Lower leg skin (tissue), 4 donors: Measurements from ENCODE around the gene ETNK2. TPM values are rescaled to one million over a fixed set of nuclear protein-coding genes. Genes with fewer than 3 reads are reported as not detected.

ENCODE experiments used
- DNase-seq, 2 donors: peaks; one replicate each; pipeline ENCODE4 v3.0.0-alpha.2; 2019; ENCODE audit warnings: low spot score in 2 of 2
- H3K4me3 ChIP-seq: fragments of 200-600 bp; sonication (generic); 2 replicates; pipeline ENCODE4 v1.5.1; 2017; ENCODE audit warnings: mild to moderate bottlenecking, low read depth; ENCODE audit not compliant: poor library complexity, severe bottlenecking
- POLR2A ChIP-seq, 2 donors: fragments of 450-650 bp; IDR thresholded peaks; one replicate each; pipeline ENCODE4 v1.6.1; 2016 to 2017; ENCODE audit warnings: antibody characterized with exemption in 2 of 2, mild to moderate bottlenecking in 1 of 2, moderate library complexity in 1 of 2
- WGBS, 2 donors: methylation state at CpG; one replicate each; pipeline ENCODE4 v1.1.5; 2018; 5-methylcytosine and 5-hydroxymethylcytosine counted together
- intact Hi-C: fragments of 100-400 bp; cut with DNase I; formaldehyde crosslinking; loops from one replicate; pipeline ENCODE4 v1.15.0; 2023; ENCODE audit warnings: low total_unique reads
- total RNA-seq, 4 donors: library from RNA; depleted of rRNA; stranded (reverse); fragments of >200 nt; gene quantifications; one replicate each; pipeline ENCODE4 v1.1.0, GENCODE V29; 2016
- TF ChIP-seq, protein P1 (sequence below), 3 donors: fragments of 450-650 bp; IDR thresholded peaks; one replicate each; pipeline ENCODE4 v1.5.1; 2016; ENCODE audit warnings: antibody characterized with exemption in 3 of 3, mild to moderate bottlenecking in 3 of 3, moderate library complexity in 2 of 3

Gene ETNK2
- total RNA-seq, 4 donors from 2014 or later: 21.5 to 53.8 (median 42.6) TPM

DNA sequence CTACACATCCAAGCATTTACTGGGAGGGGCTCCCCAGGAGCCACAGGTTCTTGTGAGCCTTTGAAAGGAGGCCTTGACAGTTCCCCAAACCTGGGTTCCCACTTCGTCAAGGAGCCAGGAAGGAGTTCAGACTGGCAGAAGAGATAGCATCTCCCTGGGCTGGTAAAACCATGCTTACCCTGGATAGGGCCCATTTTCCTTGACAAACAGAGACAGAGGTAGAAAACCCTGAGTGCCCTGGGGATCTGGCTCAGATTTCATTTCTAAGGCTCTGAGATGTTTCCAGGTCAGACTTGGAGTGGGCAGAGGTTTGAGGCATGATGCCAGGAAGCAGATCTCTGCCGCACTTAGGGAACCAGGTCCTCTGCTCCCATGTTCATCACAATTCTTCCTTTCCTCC, 2.7 kb downstream of the ETNK2 start:
- no peak overlapping the region for H3K4me3 ChIP-seq
- intact Hi-C loops: no loop called here
- no peak for TF ChIP-seq POLR2A (IDR thresholded peaks at IDR 0.05)
- TF ChIP-seq, protein P1, sequence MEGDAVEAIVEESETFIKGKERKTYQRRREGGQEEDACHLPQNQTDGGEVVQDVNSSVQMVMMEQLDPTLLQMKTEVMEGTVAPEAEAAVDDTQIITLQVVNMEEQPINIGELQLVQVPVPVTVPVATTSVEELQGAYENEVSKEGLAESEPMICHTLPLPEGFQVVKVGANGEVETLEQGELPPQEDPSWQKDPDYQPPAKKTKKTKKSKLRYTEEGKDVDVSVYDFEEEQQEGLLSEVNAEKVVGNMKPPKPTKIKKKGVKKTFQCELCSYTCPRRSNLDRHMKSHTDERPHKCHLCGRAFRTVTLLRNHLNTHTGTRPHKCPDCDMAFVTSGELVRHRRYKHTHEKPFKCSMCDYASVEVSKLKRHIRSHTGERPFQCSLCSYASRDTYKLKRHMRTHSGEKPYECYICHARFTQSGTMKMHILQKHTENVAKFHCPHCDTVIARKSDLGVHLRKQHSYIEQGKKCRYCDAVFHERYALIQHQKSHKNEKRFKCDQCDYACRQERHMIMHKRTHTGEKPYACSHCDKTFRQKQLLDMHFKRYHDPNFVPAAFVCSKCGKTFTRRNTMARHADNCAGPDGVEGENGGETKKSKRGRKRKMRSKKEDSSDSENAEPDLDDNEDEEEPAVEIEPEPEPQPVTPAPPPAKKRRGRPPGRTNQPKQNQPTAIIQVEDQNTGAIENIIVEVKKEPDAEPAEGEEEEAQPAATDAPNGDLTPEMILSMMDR (IDR thresholded peaks at IDR 0.05): no peak
- no peak for DNase-seq
- 44 to 50% methylated on average over 2 of the region's 2 CpGs for WGBS, 2 donors

DNA sequence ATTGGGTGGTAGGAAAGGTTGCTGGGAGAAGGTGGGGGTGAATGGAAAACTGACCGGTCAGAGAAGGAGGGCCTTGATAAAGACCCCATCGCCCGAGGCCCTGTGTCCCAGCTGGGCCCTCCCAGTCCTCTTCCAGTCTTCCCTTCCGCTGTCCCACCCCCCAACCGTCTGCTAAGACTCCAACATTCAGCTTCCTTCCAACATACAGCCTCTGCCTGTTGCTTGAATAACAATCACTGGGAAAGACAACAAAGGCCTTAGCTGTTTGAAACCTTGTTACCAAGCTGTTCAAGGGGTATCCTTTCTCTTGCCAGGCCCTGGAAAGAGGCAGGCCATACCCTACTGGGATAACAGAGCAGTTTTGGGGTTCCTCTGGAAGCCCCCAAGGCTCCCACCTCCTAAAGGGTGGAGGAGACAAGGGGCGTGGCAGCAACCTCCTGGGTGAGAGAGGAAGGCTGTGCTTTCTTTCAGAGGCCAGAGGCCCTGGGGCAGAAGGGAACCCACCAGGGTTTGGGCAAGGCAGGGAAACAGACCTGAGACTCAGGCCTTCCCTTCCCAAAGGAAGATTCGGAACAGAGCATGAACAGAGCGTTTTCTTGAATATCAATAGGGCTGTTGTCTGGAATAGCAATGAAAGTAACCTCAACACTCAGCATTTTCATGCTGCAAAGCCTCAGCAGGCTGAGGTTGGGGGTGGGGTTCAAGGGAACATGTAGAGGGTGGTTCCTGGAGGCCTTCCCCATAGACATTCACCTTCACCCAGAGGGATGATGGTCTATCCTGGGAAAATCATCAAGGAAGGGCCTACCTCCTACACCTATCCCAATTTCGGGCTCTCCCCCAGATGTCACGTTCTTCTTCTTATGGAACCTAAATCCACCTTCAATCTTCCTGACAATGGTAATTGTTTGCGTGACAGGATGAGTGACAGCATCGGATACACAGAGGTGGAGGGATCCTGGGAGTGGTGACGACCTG, 4.1 kb downstream of the ETNK2 start:
- no peak overlapping the region for H3K4me3 ChIP-seq
- no peak for DNase-seq
- TF ChIP-seq, protein P1 (IDR thresholded peaks at IDR 0.05): no peak
- no peak for TF ChIP-seq POLR2A (IDR thresholded peaks at IDR 0.05)
- 89 to 92% methylated on average over 13 of the region's 13 CpGs for WGBS, 2 donors
- intact Hi-C loops: no loop called here

DNA sequence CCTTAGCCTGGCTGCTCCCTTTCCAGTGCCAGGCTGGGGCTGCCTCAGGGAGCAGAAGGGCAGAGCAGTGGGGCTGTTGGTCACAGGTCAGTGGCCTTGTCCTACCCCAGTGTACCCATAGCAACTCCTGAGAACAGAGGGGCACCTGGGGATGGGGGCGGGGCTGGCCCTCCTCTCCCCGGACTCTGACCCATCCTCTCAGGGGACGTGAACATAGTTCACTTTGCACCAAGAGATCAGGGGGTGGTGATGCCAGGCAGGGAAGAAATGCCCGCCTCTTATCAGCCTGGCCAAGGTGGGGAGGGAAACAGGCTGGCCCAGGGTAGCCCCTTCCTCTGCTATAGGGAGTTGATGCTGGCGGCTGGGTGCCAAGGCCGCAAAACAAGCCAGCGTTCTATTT, 4.9 kb downstream of the ETNK2 start:
- TF ChIP-seq, protein P1 (IDR thresholded peaks at IDR 0.05): no peak
- TF ChIP-seq POLR2A (IDR thresholded peaks at IDR 0.05): no peak
- intact Hi-C loops: no loop called here
- 84 to 86% methylated on average over 7 of the region's 7 CpGs for WGBS, 2 donors
- no peak overlapping the region for H3K4me3 ChIP-seq
- no peak for DNase-seq

DNA sequence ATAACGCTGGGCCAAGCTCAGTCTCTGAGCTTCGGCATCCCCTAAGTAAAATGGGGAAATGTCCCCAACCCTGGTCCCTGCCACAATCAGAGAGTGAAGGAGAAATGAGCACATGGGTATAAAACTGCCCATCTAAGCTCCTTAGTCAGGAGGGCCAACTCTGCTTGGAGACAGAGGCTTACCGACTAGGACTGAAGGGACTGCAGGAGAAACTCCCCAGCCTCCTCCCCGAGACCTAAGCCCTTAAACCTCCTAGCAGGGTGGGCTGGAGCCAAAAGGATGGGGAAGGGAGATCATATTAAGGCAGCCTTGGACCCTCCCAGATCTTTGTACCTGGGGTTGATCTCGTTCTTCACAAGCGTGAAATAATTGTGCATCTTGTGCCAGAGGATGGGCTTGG, 5.5 kb downstream of the ETNK2 start:
- H3K4me3 ChIP-seq: no peak overlapping the region
- 74 to 76% methylated on average over 6 of the region's 6 CpGs for WGBS, 2 donors
- intact Hi-C loops: no loop called here
- DNase-seq: no peak
- no peak for TF ChIP-seq POLR2A (IDR thresholded peaks at IDR 0.05)
- TF ChIP-seq, protein P1 (IDR thresholded peaks at IDR 0.05): no peak

DNA sequence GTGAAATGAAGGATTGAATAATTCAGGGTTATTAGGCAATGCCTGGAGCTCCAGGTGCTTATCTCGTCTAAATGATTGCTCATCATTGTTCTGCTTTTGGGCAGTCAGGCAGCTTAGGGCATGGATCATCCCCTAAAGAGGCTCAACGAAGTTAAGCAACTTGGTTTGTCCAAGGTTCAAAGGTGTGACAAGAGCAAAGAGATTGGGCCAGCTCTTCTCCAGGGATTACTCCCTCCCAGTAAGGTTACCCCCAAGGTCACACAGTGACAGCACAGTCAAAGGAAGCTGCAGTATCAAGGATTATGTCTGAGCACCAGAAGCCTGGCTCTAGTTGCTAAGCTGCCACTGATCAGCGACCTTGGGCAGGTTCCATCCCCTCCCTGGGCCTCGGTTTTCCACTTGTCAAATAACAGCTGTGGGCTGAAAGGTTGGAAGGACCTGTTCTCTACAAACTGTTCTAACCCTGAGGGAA, 6.8 kb downstream of the ETNK2 start:
- intact Hi-C loops: no loop called here
- no peak for DNase-seq
- 74 to 77% methylated on average over 4 of the region's 4 CpGs for WGBS, 2 donors
- no peak overlapping the region for H3K4me3 ChIP-seq
- TF ChIP-seq, protein P1 (IDR thresholded peaks at IDR 0.05): no peak
- TF ChIP-seq POLR2A (IDR thresholded peaks at IDR 0.05): no peak
